Common myeloid progenitor, CD34-positive (primary cell): ENCODE data around the gene TSC22D3.
"Not testable (repeated sequence)": the region's sequence is repeated elsewhere in the genome, so short reads cannot be mapped to it uniquely, and the experiment has no call there.

Source experiments
- CTCF ChIA-PET: fragments of 350-600 bp; sonication (Branson Sonifier 250); formaldehyde crosslinking; loops from one replicate; lab custom pipeline; 2021; ENCODE audit warnings: antibody characterized with exemption; lab: Charles Lee
- POLR2A ChIA-PET: fragments of 350-600 bp; sonication (Branson Sonifier 250); formaldehyde crosslinking; loops from one replicate; lab custom pipeline; 2021; ENCODE audit warnings: antibody characterized with exemption; lab: Charles Lee
- DNase-seq, 3 donors: peaks; one replicate each; pipeline versions ENCODE4 v3.0.0 to v3.0.0-alpha.2; 2013
- H3K27ac ChIP-seq, 2 experiments: 1 replicate in 1 of 2; 2 replicates in 1 of 2; pipeline ENCODE4 v1.7.0; 2013; ENCODE audit warnings: inconsistent platforms in 2 of 2, low read length in 2 of 2, mild to moderate bottlenecking in 2 of 2, low read depth in 1 of 2, moderate library complexity in 1 of 2; ENCODE audit not compliant: severe bottlenecking in 2 of 2, insufficient read depth in 1 of 2, poor library complexity in 1 of 2
- H3K27me3 ChIP-seq, 5 experiments: replicated peaks in 2 of 5; 1 replicate in 3 of 5; 2 replicates in 2 of 5; pipeline versions ENCODE4 v1.6.1 to v1.7.0; 2013; ENCODE audit warnings: low read length in 4 of 5, mild to moderate bottlenecking in 2 of 5, moderate library complexity in 2 of 5, inconsistent platforms in 1 of 5; ENCODE audit not compliant: insufficient read depth in 5 of 5, control insufficient read depth in 4 of 5
- H3K36me3 ChIP-seq, 4 experiments: 1 replicate in 2 of 4; 2 replicates in 2 of 4; pipeline versions ENCODE4 v1.6.1 to v1.7.0; 2013; ENCODE audit warnings: low read length in 3 of 4, control low read depth in 1 of 4, mild to moderate bottlenecking in 1 of 4; ENCODE audit not compliant: control insufficient read depth in 4 of 4, insufficient read depth in 4 of 4
- H3K4me1 ChIP-seq, 4 experiments: 1 replicate in 3 of 4; 2 replicates in 1 of 4; pipeline versions ENCODE4 v1.6.1 to v1.7.1; 2013; ENCODE audit warnings: low read length in 3 of 4, mild to moderate bottlenecking in 3 of 4, control low read depth in 1 of 4, inconsistent platforms in 1 of 4, moderate library complexity in 1 of 4; ENCODE audit not compliant: control insufficient read depth in 4 of 4, insufficient read depth in 4 of 4; ENCODE audit errors: control extremely low read depth in 1 of 4
- H3K4me3 ChIP-seq, 7 experiments: 1 replicate in 4 of 7; 2 replicates in 3 of 7; pipeline versions ENCODE4 v1.5.1 to v1.7.0; 2013; ENCODE audit warnings: mild to moderate bottlenecking in 7 of 7, low read length in 6 of 7, moderate library complexity in 6 of 7, inconsistent platforms in 2 of 7, low read depth in 2 of 7, control low read depth in 1 of 7; ENCODE audit not compliant: insufficient read depth in 4 of 7, control insufficient read depth in 1 of 7; ENCODE audit errors: extremely low read depth in 1 of 7
- H3K9me3 ChIP-seq, 5 experiments: 1 replicate in 4 of 5; 2 replicates in 1 of 5; pipeline versions ENCODE4 v1.6.1 to v1.7.1; 2013; ENCODE audit warnings: low read length in 4 of 5, mild to moderate bottlenecking in 2 of 5, inconsistent platforms in 1 of 5, low read depth in 1 of 5, moderate library complexity in 1 of 5; ENCODE audit not compliant: control insufficient read depth in 4 of 5, insufficient read depth in 2 of 5; ENCODE audit errors: control extremely low read depth in 1 of 5
- WGBS: methylation state at CpG from one replicate; pipeline ENCODE4 v1.1.5; 2013; ENCODE audit not compliant: insufficient coverage; 5-methylcytosine and 5-hydroxymethylcytosine counted together

The TSC22D3 gene

GRCh38 chrX:107669885-107670628, 105.5 kb downstream of the TSC22D3 start:
- Histone ChIP-seq H3K27ac (no peak overlapping the region), H3K9me3 (no peaks in the 10 kb centered on the region), H3K4me3 (no peak overlapping the region), H3K4me1 (peaks cover 8 to 22% (median 17%) of the 10 kb centered on the region in 4 experiments), H3K27me3 (no peaks in the 10 kb centered on the region), H3K36me3 (no peaks in the 10 kb centered on the region)
- 57% methylated on average over 4 of the region's 5 CpGs for WGBS
- no peak for DNase-seq
- POLR2A ChIA-PET: no interaction called here
- CTCF ChIA-PET: interaction anchor here (1.1 to 7.9 kb wide), 7 partner anchors 8 to 108 kb away, joined by 3 to 159 read pairs (median 5); partner anchors contain the start of genes NCBP2L and TSC22D3

- no peaks in the 10 kb centered on the region for H3K9me3 ChIP-seq
- H3K27ac ChIP-seq: no peak overlapping the region
- no peaks in the 10 kb centered on the region for H3K36me3 ChIP-seq
- no peak overlapping the region for H3K4me3 ChIP-seq
- H3K4me1 ChIP-seq: peaks cover 4 to 14% (median 11%) of the 10 kb centered on the region in 4 experiments
- no peaks in the 10 kb centered on the region for H3K27me3 ChIP-seq
- WGBS: 72% methylated on average over 2 of the region's 4 CpGs
- CTCF ChIA-PET: interaction anchor here (0.6 to 7.9 kb wide), 6 partner anchors 10 to 109 kb away, joined by 3 to 159 read pairs (median 5); partner anchors contain the start of genes NCBP2L and TSC22D3
- DNase-seq: no peak
- POLR2A ChIA-PET: no interaction called here
Measured at GRCh38 chrX:107669261-107669660, 106.3 kb downstream of the TSC22D3 start.

GRCh38 chrX:107668710-107669109, 106.9 kb downstream of the TSC22D3 start:
- DNase-seq, H3K27me3 ChIP-seq, H3K27ac ChIP-seq, H3K4me1 ChIP-seq, H3K9me3 ChIP-seq, H3K36me3 ChIP-seq, POLR2A ChIA-PET, H3K4me3 ChIP-seq: not testable (repeated sequence)
- CTCF ChIA-PET: interaction anchor here (0.6 to 7.9 kb wide), 6 partner anchors 9 to 970 kb away, joined by 3 to 159 read pairs (median 5); partner anchors contain the start of genes NCBP2L and TSC22D3
- no CpG with 5 or more reads among the region's 5 CpGs for WGBS

- 33% methylated on average over 1 of the region's 1 CpG for WGBS
- Histone ChIP-seq H3K27me3 (no peaks in the 10 kb centered on the region), H3K36me3 (no peaks in the 10 kb centered on the region), H3K27ac (no peak overlapping the region), H3K9me3 (no peaks in the 10 kb centered on the region), H3K4me1 (peaks cover 0 to 2% (median 0%) of the 10 kb centered on the region in 4 experiments), H3K4me3 (no peak overlapping the region)
- ChIA-PET CTCF (interaction anchor here (7.9 kb wide), 1 partner anchor 49 kb away, joined by 159 read pairs; no protein-coding TSS in a partner anchor), POLR2A (no interaction called here)
- DNase-seq: no peak
Measured at GRCh38 chrX:107667426-107667825, 108.2 kb downstream of the TSC22D3 start.

GRCh38 chrX:107666931-107667330, 108.7 kb downstream of the TSC22D3 start:
- Histone ChIP-seq H3K27ac (no peak overlapping the region), H3K36me3 (no peaks in the 10 kb centered on the region), H3K4me3 (no peak overlapping the region), H3K4me1 (peaks cover 0 to 2% (median 0%) of the 10 kb centered on the region in 4 experiments), H3K9me3 (no peaks in the 10 kb centered on the region), H3K27me3 (no peaks in the 10 kb centered on the region)
- ChIA-PET POLR2A (no interaction called here), CTCF (interaction anchor here (1.9 to 2.2 kb wide), 2 partner anchors 50 to 52 kb away, joined by 5 to 8 read pairs; no protein-coding TSS in a partner anchor)
- DNase-seq: no peak
- no CpG with 5 or more reads among the region's 1 CpG for WGBS
